GM21717 (cell line): Measurements from ENCODE around the gene CARD9.

Source experiments
- ATAC-seq: cut with Tn5 transposase; IDR thresholded peaks from one replicate; pipeline ENCODE4 v1.9.1; 2021; ENCODE audit warnings: mild to moderate bottlenecking, moderate library complexity; ENCODE audit not compliant: unreplicated experiment

Gene CARD9

GRCh38 chr9:136337416-136338395, 35.8 kb downstream of the CARD9 start:
- ATAC-seq: no peak

GRCh38 chr9:136336881-136337280, 36.6 kb downstream of the CARD9 start:
- no peak for ATAC-seq

DNA sequence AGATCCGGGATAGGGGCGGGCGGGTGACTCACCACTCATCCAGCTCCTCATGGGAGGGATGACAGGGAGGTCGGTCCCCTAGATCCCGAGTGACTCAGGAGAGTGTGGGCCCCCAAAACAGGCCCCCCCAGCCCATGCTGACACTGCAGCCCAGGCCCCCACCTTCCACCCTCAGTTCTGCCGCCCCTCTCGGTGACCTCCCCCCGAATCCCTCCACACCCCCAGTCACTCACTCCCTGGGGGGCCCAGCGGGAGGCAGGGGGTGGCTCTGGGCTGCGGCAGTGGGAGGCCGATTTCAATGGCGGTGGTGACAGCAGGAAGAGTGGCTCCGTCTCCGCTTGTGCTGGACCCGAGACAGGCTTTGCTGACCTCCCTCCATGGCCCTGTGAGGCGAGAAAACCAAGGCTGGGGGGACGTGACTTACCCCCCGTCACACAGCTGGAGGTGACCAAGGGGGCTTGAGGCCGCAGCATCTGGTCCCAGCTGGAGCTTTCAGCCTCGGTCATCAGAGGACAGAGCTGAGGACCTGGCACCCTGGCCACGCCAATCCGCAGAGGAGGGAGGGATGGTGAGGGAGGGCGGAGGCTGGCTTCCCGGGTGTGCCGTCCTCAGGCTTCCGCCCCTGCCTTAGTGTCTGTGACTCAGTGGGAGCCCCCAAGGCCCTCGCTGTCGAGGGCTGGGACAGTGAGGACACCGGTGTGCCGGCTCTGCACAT, 37.2 kb downstream of the CARD9 start:
- no peak for ATAC-seq

DNA sequence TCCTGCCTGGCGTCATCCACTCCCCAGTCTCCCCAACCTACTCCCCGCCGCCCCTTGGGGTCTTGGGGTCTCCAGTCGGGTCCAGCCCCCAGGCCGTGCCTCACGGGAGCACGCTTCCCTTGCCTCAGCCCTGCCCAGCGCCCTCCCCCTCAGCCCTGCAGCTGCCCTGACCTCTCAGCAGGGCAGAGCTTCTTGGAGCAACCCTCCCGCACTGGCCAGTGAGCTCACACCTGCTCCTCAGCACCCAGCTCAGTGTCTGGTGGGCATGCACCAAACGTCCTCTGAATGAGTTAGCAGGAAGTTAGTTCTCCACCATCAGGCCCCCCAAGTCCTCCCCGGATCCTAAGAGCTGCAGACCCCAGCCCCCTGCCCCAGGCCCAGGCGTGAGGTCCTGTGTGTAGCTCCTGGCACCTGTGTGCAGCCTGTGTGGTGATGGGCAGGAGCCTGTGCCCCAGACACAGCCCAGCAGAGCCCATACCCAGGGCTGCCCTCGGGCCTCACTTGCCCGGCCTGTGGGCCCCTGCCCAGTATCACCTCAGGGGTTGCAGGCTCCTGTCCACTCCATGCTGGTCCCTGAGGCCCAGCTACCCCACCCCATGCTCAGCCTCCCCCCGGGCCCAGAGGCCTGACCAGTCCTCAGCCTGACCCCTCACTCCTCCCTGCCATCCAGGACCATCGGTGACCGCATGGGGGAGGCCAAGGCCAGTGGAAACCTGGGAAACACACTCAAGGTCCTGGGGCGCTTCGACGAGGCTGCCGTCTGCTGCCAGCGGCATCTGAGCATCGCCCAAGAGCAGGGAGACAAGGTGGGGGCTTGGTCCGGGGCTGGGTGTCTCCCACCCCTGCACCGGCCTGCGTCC, 37.9 kb downstream of the CARD9 start:
- no peak for ATAC-seq

GRCh38 chr9:136334541-136334940, 38.9 kb downstream of the CARD9 start:
- no peak for ATAC-seq

GRCh38 chr9:136333486-136333885, 40.0 kb downstream of the CARD9 start:
- ATAC-seq: no peak

- ATAC-seq: no peak
Measured at GRCh38 chr9:136333045-136333444, 40.4 kb downstream of the CARD9 start.

DNA sequence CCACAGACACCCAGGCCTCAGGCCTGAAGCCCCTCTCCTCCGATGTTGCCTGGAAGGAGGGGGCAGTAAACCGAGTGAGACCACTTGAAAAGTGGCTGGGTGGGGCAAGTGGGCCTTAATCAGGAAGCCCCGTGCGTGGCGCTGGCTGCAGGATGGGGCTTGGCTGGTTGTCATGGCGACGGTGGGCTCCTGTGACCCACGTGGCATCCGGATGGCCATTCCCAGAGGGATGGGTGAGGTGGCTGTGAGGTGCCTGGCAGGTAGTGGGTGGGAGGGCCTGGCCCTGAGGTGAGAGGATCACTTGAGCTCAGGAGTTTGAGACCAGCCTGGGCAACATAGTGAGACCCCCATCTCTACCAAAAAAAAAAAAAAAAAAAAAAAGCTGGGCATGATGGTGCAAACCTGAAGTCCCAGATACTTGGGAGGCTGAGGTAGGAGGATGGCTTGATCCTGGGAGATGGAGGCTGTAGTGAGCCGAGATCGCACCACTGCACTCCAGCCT, 40.9 kb downstream of the CARD9 start:
- ATAC-seq: no peak

GRCh38 chr9:136331556-136332481, 41.6 kb downstream of the CARD9 start:
- no peak for ATAC-seq

- ATAC-seq: no peak
Measured at GRCh38 chr9:136331030-136331429, 42.4 kb downstream of the CARD9 start.

DNA sequence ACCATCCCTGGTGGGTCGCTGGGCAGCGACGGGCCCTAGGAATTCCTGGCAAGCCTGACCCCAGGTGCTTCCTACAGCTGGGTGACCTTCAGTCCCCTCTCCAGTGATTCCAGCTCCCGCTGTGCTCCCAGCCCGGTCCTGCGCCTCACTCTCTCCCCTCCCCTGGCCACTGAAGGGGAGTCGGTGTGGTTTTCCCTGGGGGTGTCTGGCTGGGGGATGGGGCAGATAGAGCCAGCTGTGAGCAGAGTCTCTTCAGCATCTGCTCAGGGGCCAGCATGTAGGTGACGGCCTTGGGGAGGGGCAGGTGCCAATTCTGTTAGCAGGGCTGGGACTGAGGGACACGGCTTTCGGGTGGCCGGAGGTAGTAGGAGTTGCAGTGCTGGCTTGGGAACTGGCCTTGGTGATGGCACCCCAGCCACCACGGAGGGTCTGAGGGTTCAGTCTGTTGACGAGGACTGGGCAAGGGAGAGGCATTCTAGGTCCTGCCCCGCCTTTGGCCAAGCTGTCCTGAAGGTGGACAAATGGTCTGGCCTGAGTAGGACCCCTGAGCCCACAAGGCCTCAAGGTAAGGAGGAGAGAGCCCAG, 43.0 kb downstream of the CARD9 start:
- no peak for ATAC-seq

- no peak for ATAC-seq
Measured at GRCh38 chr9:136329636-136330405, 43.6 kb downstream of the CARD9 start.

GRCh38 chr9:136329211-136329627, 44.2 kb downstream of the CARD9 start:
- no peak for ATAC-seq

DNA sequence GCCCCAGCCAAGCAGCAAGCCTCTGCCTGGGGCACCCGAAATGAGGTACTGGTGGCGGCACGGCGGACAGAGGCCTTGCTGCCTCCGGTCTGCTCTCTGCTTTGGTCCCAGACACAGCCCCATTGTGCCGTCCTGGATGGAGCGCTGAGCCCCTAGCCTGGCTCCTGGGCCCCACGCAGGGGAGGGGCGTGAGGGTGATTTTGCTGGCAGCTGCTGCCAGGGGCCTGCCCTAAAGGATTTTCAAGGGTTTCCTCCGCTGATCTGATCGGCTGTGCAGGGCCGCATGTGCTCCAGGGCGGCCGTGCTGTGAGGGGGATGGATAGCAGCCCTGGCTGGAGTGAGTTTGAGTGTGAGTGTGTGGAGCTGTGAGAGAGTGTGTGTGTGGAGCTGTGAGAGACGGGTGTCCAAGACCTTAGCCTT, 44.8 kb downstream of the CARD9 start:
- ATAC-seq: no peak

GRCh38 chr9:136328011-136328621, 45.4 kb downstream of the CARD9 start:
- no peak for ATAC-seq

- no peak for ATAC-seq
Measured at GRCh38 chr9:136327304-136327974, 46.0 kb downstream of the CARD9 start, which contains the start of gene GPSM1. Gene GPSM1 (plus strand): TSS chr9:136327539. CDS start chr9:136327696, 157 bp downstream.

DNA sequence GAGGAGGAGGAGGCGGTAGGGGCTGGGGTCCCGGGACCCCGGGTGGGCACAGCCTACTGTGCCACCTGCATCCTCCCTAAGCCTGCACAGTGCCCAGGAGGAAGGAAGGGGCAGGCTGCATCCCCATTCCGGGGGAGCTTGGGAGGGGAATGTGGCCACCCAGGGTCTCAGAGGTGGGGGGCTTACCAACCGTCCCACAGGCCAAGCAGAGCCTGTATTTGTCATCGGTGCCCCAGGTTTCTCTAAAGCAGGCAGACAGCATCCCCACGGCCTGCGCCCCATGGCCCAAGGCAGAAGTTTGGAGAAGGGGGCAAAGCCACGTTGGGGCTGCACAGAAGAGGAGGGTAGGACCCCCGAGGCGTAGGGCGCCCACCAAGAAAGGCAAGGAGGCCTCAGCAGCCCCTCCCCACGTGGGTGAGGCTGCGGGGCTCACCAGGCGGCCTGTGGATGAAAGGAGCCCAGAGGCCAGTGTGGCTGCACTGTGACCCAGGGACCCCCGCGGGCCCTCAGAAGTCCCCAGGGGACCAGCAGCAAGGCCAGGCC, 46.6 kb downstream of the CARD9 start:
- no peak for ATAC-seq
